Mammary epithelial cell (primary cell): ENCODE results near the gene GEMIN7.

ENCODE experiments used
- EZH2 ChIP-seq: IDR thresholded peaks from 2 replicates; pipeline ENCODE4 v1.6.1; 2012; ENCODE audit warnings: low read length, inconsistent platforms, borderline replicate concordance
- TF ChIP-seq, protein P1 (sequence below), 2 donors: IDR thresholded peaks in 1 of 2; conservative IDR thresholded peaks in 1 of 2; 2 replicates each; pipeline ENCODE4 v1.5.1; 2011 to 2012; ENCODE audit warnings: inconsistent platforms in 2 of 2, low read length in 2 of 2, mild to moderate bottlenecking in 2 of 2, control low read depth in 1 of 2, low read depth in 1 of 2; ENCODE audit not compliant: insufficient read depth in 1 of 2; ENCODE audit errors: extremely low read depth in 1 of 2

DNA sequence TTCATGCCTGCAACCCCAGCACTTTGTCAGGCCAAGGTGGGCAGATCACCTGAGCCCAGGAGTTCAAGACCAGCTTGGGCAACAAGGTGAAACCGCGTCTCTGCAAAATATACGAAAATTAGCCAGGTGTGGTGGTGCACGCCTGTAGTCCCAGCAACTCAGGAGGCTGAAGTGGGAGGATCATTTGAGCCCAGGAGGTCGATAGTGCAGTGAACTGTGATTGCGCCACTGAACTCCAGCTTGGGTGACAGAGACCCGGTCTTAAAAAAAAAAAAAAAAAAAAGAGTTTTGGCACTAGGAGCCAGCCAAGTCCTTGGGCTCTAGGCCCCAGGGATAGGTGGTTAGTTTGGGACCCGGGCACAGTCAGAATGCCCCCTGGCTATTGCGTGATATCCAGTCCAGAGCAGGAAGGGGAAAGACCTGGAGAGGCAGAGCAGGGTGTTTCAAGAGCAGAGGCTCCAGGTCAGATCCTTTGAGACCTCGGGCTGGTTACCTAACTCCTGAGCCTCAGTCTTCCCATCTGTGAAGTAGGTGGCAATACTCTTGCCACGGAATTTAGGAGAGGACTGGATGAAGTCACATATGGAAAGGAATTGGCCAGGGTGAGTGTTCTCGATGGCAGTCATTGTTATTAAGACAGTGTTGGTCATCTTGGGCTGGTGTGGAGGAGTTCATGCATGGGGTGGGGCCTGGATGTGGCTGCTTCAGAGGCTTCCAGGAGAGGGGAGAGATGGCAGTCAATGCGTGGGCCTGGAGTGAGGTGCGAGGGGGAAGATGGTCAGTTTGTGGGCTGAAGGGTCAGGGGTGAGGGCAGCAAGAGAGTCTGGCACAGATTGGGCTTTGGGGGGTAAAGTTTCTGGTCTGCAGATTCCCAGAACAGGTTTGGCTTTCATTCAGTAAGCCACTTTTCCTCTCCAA, 16.7 kb downstream of the GEMIN7 start:
- no peak for TF ChIP-seq EZH2
- TF ChIP-seq, protein P1, sequence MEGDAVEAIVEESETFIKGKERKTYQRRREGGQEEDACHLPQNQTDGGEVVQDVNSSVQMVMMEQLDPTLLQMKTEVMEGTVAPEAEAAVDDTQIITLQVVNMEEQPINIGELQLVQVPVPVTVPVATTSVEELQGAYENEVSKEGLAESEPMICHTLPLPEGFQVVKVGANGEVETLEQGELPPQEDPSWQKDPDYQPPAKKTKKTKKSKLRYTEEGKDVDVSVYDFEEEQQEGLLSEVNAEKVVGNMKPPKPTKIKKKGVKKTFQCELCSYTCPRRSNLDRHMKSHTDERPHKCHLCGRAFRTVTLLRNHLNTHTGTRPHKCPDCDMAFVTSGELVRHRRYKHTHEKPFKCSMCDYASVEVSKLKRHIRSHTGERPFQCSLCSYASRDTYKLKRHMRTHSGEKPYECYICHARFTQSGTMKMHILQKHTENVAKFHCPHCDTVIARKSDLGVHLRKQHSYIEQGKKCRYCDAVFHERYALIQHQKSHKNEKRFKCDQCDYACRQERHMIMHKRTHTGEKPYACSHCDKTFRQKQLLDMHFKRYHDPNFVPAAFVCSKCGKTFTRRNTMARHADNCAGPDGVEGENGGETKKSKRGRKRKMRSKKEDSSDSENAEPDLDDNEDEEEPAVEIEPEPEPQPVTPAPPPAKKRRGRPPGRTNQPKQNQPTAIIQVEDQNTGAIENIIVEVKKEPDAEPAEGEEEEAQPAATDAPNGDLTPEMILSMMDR (conservative IDR thresholded peaks at IDR 0.05 in 1 of 2, IDR thresholded peaks at IDR 0.05 in 1 of 2; ENCODE audit: extremely low read depth in 1 of 2, insufficient read depth in 1 of 2, low read depth in 1 of 2, low read length in 2 of 2): no peak
